AG09319 (cell line): ENCODE data around the gene PGF.

Experiments used
- DNase-seq: peaks from one replicate; pipeline ENCODE4 v3.0.0-alpha.2; 2010; ENCODE audit warnings: low read depth; ENCODE audit errors: extremely low read depth
- TF ChIP-seq, protein P1 (sequence below): IDR thresholded peaks from 2 replicates; pipeline ENCODE4 v1.5.1; 2011; ENCODE audit warnings: low read depth, mild to moderate bottlenecking, inconsistent platforms, low read length, moderate library complexity

Gene PGF

DNA sequence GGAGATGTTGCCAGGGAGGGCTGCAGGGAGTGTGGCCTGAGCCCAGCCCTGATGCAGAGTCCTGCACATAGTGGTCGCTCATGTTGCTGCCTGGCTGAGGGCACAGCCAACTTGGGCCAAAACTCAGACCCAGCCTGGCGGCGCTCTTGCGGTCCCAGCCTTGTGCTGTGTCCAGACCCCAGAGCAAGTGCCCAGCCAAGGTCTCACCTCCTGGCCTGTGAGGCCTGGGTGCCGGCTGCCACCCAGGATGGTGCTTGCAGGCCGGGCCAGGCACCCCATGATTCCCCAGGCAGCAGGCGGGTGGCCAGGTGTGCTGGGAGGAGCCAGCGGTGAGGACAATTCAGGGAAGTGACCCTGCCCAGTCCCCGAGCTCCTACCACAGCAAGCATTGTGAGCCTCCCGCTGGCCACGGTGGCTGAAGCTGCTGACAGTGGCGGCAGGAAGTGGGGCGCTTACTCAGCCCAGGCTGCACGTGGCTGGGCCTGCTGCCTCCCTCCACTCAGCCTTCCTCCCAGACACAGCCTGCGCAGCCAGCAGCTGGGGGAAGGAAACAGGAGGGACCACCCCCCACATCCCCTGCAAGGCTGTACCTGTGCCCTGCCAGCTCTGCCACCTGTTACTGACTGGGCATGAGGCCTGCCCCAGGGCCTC lies 17.7 kb upstream of the PGF start:
- DNase-seq, result no peak
- TF ChIP-seq, protein P1, sequence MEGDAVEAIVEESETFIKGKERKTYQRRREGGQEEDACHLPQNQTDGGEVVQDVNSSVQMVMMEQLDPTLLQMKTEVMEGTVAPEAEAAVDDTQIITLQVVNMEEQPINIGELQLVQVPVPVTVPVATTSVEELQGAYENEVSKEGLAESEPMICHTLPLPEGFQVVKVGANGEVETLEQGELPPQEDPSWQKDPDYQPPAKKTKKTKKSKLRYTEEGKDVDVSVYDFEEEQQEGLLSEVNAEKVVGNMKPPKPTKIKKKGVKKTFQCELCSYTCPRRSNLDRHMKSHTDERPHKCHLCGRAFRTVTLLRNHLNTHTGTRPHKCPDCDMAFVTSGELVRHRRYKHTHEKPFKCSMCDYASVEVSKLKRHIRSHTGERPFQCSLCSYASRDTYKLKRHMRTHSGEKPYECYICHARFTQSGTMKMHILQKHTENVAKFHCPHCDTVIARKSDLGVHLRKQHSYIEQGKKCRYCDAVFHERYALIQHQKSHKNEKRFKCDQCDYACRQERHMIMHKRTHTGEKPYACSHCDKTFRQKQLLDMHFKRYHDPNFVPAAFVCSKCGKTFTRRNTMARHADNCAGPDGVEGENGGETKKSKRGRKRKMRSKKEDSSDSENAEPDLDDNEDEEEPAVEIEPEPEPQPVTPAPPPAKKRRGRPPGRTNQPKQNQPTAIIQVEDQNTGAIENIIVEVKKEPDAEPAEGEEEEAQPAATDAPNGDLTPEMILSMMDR, result no peak

DNA sequence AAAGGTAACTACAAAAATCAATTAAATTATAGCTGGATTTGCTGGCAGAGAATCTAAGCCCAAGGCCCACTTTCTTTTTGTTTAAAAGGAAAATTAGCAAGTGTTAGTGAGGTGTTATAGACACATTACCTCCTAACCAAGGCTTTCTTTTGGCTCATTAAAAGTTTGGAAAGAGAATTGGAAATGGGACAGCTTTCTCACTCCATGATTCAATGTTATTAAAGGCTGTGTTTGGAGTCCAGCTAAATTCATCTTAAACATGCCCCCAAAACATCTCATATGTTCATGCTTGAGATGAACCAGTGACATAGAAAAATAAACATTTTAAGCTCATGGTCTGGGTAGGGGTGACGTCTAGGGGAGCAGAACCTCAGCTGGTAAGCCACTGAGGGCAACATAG lies 13.4 kb upstream of the PGF start:
- TF ChIP-seq, protein P1, result no peak

DNA sequence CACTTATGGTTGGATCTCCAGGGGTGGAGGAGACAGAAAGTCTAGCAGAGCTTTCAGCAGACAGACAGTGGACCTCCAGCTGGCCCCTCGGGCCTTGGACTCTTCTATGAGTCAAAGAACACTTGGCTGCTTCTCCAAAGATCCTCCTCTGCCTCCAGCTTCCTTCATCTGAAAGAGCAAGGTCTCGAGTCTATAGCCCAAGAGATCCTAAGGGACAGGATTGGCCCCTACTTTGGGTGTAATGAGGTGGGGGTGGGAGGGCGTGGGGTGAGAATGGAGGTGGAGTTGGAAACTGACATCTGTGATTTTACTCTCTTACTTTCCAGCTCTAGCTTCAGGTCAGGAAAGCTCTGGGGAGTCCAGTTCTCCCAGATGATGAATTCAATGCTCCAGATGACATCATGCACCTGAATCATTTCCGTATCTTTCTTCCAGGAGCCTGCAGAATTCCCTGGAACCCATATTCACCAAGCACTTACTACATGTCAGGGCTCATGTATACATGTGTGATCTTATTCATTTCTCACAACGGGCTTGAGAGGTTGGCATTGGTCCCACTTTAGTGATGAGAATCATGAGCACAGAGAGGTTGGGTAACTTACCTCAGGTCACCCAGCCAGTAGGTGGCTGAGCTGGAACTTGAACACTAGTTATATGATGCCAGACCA lies 10.2 kb upstream of the PGF start:
- TF ChIP-seq, protein P1, result no peak
- DNase-seq, result no peak

More for the DNA sequence above, 13.4 kb upstream of the PGF start:
- DNase-seq, result no peak

DNA sequence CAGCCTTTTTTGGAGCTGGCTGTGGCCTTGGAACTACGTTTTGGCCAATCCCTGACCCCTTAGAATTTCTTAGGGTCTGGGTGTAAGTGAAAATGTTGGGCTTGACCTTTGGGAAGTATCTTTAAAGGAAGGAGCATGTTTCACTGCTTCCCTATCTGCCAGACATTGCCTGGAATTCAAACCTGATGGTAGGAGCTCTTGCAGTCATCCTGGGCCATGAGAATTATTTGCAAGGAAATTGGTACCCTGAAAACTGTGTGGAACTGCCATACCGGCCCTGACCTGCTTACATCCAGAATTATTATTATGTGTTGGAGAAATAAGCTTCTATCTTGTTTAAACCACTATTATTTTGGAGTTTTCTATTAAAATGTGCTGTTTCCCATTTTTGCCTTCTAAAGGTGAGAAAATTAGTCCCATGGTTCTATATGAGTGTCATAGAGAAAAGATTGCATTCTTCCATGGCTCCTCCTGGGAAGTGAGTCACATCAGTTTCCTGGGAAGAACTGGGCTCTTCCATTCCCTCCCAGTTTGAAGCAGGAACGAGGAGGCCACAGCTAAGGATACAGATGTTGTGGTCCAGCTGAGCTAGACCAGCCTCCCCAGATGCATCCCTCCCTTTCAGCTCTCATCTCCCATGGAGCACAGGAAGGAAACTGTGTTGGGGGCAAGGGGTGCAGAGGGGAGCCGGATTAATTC lies 9.5 kb upstream of the PGF start:
- TF ChIP-seq, protein P1, result no peak
- DNase-seq, result no peak

DNA sequence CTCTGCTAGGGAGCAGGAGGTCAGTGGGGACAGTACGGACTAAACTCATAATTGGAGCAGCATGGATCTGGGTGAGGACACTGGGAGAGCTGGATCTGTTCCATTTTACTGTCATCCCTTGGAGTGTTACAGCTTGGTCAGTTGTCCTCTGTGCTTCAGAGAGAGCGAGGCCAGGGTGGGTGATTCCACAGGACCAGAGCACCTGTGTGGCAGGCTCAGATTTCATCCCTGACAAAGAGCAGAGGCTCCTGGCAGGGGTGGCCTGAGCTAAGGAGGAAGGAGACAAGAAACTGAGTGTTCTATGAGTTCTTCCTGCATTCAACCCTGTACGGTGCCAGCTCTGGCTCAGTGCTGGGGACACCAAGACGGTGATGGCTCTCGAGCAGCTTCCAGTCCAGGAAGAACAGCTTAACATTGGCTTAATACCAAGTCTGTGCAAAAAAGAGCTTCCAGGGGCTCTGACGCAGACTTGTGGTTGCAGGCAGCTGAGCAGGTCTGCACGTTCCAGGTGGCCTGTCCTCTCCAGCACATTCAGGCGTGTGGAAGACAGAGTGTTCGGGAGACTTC lies 8.4 kb upstream of the PGF start:
- TF ChIP-seq, protein P1, result no peak
- DNase-seq, result no peak

DNA sequence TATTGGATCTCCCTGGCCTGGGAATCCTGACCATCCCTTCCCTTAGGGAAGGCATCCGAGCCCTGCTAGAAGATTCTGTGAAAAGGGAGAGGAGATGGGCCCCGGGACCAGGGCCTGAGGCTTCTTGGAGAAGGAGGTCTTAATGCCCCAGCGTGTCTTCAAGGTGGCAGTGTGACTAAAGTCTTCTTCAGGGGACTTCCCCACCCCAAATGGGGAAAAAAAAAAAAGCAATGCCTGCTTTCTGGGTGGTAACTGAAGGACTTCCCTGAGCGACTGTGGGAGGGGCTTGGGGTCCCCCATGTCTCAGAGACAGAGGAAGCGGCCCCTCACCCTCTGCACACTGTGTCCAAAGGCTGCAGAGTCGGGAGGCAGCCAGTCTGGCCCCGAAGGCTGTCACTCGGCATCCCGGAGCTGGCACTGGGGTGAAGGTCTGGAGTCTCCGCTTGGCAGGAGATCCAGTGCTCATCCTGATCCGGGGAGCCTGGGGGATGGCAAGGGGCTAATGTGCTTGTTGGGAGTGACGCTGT lies 7.8 kb upstream of the PGF start:
- DNase-seq, result no peak
- TF ChIP-seq, protein P1, result no peak

DNA sequence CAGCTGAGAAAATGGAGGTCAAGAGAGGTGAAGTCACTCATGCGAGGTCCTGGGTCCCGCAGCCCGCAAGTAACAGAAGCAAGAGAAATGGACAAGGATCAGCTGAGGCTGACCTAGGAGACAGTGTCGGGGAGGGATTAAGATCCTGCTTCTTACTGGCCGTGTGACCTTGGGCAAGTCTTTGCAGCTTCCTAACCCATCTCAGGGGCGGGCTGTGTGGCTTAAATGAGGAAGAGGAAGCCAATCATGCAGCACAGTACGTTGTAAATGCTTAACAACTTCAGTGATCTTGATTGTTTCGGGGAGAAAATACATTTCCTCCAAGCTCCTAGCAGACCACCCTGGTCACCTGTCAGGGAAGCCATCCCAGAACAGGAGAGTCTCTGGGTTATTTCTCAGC lies 7.1 kb upstream of the PGF start:
- no peak for DNase-seq
- TF ChIP-seq, protein P1, result no peak
